BE2C (cell line): ENCODE measurements around the gene MEF2A.
"Not testable (repeated sequence)": the region's sequence is repeated elsewhere in the genome, so short reads cannot be mapped to it uniquely, and the experiment has no call there.

Experiments used
- DNase-seq: peaks from one replicate; pipeline ENCODE4 v3.0.0-alpha.2; 2020
- H3K27me3 ChIP-seq: fragments of 250-450 bp; sonication (Bioruptor Pico); 2 replicates; pipeline ENCODE4 v1.5.1; 2020; ENCODE audit warnings: mild to moderate bottlenecking
- H3K36me3 ChIP-seq: fragments of 250-450 bp; sonication (Bioruptor Pico); 2 replicates; pipeline ENCODE4 v1.5.1; 2020; ENCODE audit warnings: mild to moderate bottlenecking
- H3K4me1 ChIP-seq: fragments of 250-450 bp; sonication (Bioruptor Pico); 2 replicates; pipeline ENCODE4 v1.5.1; 2020
- H3K4me3 ChIP-seq: 2 replicates; pipeline ENCODE4 v1.5.1; 2011; ENCODE audit warnings: low read depth, low read length
- H3K9me3 ChIP-seq: fragments of 250-450 bp; sonication (Bioruptor Pico); 2 replicates; pipeline ENCODE4 v1.5.1; 2020
- CTCF ChIP-seq: IDR thresholded peaks from 2 replicates; pipeline ENCODE4 v1.5.1; 2012; ENCODE audit warnings: mild to moderate bottlenecking, low read depth, low read length

The MEF2A gene

DNA sequence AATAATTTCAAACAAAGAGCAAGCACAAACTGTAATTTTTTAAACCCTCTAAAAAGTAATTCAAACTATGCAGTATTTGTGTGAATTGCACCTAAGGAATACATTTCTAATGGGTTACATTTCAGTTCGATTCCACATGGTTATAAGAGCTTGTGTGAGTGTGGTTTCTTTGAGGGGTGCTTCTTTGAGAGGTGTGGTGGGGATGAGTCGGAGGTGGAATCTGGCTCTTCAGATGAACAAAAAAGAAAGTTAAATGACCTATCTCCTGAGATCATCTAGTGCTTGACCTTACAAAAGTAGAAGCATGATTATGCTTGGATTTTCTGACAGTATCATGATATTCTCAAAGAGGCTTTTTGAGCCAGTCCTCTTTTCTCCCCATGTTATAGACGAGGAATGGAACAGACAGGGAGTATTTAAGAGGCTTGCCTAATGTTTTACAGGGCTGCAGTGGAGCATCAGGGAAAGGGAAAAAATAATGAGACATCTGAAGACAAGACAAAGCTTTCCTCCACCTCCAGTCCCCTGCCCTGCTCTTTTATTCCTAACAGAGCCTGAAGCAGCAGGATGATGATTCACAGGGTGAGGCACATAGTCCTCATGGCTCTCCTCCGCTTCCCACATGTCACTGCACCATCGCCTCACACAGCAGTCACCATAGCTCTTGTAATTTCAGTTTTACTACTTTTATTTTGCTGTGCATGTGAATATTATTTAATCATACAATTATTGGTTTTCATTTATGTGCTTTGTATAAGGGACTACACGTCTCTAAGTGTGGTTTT, 85.4 kb downstream of the MEF2A start:
- TF ChIP-seq CTCF, result no peak
- DNase-seq, result no peak
- H3K36me3 ChIP-seq, result no peaks in the 10 kb centered on the region
- no peaks in the 10 kb centered on the region for H3K27me3 ChIP-seq
- no peak overlapping the region for H3K4me3 ChIP-seq
- H3K9me3 ChIP-seq, result no peaks in the 10 kb centered on the region
- peaks cover 2% of the 10 kb centered on the region for H3K4me1 ChIP-seq

DNA sequence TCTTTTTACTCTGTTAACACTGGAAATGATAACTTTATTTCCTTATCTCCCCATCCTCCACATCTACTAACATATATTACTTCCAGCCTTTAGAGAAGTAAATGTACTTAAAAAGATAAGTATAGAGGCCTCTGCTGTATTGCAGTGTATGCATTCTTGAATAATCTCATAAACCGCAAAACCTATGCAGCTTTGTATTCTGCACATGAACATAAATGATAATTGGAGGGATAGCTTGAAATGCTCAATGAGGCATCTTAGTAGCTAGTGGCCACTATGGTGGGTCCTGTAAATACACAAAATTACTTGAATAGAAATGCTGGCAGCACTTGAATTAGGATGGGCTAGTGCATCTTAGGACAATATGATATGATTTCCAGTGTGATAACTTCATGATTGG, 90.4 kb downstream of the MEF2A start:
- Histone ChIP-seq H3K36me3 (no peaks in the 10 kb centered on the region), H3K4me1 (peaks cover 7% of the 10 kb centered on the region), H3K27me3 (no peaks in the 10 kb centered on the region), H3K9me3 (no peaks in the 10 kb centered on the region), H3K4me3 (no peak overlapping the region)
- DNase-seq, result no peak
- no peak for TF ChIP-seq CTCF

- no peak for DNase-seq
- TF ChIP-seq CTCF, result no peak
- Histone ChIP-seq H3K9me3 (no peaks in the 10 kb centered on the region), H3K36me3 (no peaks in the 10 kb centered on the region), H3K27me3 (no peaks in the 10 kb centered on the region), H3K4me1 (peaks cover 7% of the 10 kb centered on the region), H3K4me3 (no peak overlapping the region)
These were observed 92.2 kb downstream of the MEF2A start for GRCh38 chr15:99657996-99658395.

DNA sequence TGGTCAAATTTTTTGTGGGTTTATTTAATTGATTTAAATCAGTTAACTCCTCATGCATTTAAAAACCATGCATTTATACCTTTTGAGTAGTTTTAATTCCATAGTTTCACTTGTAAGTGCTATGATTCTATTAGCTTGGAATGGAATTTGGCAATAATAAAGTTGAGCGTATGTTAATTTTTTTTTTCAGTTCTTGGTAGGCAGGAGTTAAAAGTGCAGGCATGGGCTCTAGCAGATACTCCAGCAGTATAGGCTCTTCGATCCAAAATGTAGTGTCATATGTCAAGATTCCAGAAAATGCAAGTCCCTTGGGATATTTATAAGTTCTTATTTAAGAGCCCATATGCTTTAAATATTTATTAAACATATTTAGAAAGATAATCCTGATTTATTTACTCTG, 97.1 kb downstream of the MEF2A start:
- TF ChIP-seq CTCF, result no peak
- Histone ChIP-seq H3K9me3 (no peaks in the 10 kb centered on the region), H3K27me3 (no peaks in the 10 kb centered on the region), H3K4me1 (no peaks in the 10 kb centered on the region), H3K4me3 (no peak overlapping the region), H3K36me3 (no peaks in the 10 kb centered on the region)
- DNase-seq, result no peak

DNA sequence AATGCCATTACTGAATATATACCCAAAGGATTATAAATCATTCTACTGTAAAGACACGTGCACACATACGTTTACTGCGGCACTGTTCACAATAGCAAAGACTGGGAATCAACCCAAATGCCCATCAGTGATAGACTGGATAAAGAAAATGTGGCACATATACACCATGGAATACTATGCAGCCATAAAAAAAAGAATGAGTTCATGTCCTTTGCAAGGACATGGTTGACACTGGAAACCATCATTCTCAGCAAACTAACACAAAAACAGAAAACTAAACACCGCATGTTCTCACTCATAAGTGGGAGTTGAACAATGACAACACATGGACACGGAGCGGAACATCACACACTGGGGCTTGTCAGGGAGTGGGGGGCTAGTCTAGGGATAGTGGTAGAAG, 100.3 kb downstream of the MEF2A start:
- H3K36me3 ChIP-seq, H3K4me3 ChIP-seq, H3K4me1 ChIP-seq, H3K27me3 ChIP-seq, H3K9me3 ChIP-seq, DNase-seq: not testable (repeated sequence)

- Histone ChIP-seq H3K9me3 (no peaks in the 10 kb centered on the region), H3K36me3 (peaks cover 3% of the 10 kb centered on the region; the same call in 1 of the 2 replicates), H3K4me3 (no peak overlapping the region), H3K4me1 (no peaks in the 10 kb centered on the region), H3K27me3 (no peaks in the 10 kb centered on the region)
- DNase-seq, result no peak
- no peak for TF ChIP-seq CTCF
These were observed 102.9 kb downstream of the MEF2A start for GRCh38 chr15:99668533-99669182.
